Measurements from ENCODE around the gene DNAH8. TPM values are rescaled to one million over a fixed set of nuclear protein-coding genes. Genes with fewer than 3 reads are reported as not detected.

The DNAH8 gene
- total and polyA plus RNA-seq, 8 donors, result under 0.01 to 0.18 TPM; not detected in 6

DNA sequence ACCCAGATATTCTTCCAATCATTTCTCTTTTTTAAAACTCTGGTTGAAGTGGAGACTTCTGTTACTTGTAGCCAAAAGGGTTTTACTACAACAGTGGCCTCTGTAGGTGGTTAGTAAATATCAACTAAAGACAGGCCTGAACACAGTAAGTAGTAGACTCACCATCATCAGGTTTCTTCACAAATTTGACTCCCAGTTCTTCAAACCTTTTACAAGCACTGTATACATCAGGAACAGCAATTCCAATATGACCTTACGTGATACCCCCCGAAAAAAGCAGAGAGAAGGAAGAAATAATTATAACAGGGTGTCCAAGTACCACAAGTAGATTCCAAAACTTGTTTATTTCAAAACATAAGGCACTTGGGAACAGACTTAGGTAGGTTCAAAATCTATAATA is 33.3 kb upstream of the DNAH8 start:
- H3K36me3 ChIP-seq, result peaks cover 0 to 77% (median 70%) of the 10 kb centered on the region in 4 donors
- intact Hi-C loops (cut with DNase I; ENCODE audit: low total_unique reads), result no loop called here
- 95 to 99% (median 98%) methylated on average over 2 of the region's 2 CpGs for WGBS, 5 donors

DNA sequence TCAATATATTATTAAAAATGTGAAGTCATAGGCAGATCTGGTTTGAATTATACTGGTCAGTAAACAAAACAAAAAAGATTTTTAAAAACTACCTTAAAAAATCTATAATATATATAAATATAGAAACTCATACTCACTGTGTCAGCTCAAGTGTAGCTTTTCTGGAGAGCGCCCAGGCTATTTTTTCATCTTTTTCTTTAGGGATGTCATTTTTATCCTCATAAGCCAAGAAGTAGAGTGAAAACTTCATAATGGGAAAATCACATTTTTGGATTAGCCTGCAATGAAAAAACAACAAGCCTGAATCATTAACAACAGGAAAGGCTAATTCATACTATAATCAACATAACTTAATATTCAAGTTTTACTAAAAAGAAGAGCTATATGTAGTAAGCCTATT is 30.9 kb upstream of the DNAH8 start:
- Histone ChIP-seq H3K9me3 (no peaks in the 10 kb centered on the region), H3K4me3 (no peak overlapping the region), H3K27me3 (no peaks in the 10 kb centered on the region), H3K4me1 (peaks cover 0 to 33% (median 17%) of the 10 kb centered on the region in 4 donors), H3K36me3 (peaks cover 0 to 56% (median 46%) of the 10 kb centered on the region in 4 donors), H3K27ac (no peak overlapping the region)
- no peak for DNase-seq
- intact Hi-C loops (cut with DNase I; ENCODE audit: low total_unique reads), result no loop called here
- WGBS, 5 donors, result 94 to 99% (median 95%) methylated on average over 1 of the region's 1 CpG
- TF ChIP-seq EP300 (IDR thresholded peaks at IDR 0.05), result no peak
- TF ChIP-seq POLR2AphosphoS5 (IDR thresholded peaks at IDR 0.05), result no peak
- TF ChIP-seq, protein P1, sequence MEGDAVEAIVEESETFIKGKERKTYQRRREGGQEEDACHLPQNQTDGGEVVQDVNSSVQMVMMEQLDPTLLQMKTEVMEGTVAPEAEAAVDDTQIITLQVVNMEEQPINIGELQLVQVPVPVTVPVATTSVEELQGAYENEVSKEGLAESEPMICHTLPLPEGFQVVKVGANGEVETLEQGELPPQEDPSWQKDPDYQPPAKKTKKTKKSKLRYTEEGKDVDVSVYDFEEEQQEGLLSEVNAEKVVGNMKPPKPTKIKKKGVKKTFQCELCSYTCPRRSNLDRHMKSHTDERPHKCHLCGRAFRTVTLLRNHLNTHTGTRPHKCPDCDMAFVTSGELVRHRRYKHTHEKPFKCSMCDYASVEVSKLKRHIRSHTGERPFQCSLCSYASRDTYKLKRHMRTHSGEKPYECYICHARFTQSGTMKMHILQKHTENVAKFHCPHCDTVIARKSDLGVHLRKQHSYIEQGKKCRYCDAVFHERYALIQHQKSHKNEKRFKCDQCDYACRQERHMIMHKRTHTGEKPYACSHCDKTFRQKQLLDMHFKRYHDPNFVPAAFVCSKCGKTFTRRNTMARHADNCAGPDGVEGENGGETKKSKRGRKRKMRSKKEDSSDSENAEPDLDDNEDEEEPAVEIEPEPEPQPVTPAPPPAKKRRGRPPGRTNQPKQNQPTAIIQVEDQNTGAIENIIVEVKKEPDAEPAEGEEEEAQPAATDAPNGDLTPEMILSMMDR (IDR thresholded peaks at IDR 0.05), result no peak
- TF ChIP-seq POLR2A (IDR thresholded peaks at IDR 0.05), result no peak

More for the DNA sequence above, 33.3 kb upstream of the DNAH8 start:
- Histone ChIP-seq H3K4me1 (peaks cover 0 to 13% (median 4%) of the 10 kb centered on the region in 4 donors), H3K9me3 (no peaks in the 10 kb centered on the region), H3K27ac (no peak overlapping the region), H3K4me3 (no peak overlapping the region), H3K27me3 (no peaks in the 10 kb centered on the region)
- no peak for DNase-seq
- no peak for TF ChIP-seq POLR2A (IDR thresholded peaks at IDR 0.05)
- no peak for TF ChIP-seq EP300 (IDR thresholded peaks at IDR 0.05)
- no peak for TF ChIP-seq POLR2AphosphoS5 (IDR thresholded peaks at IDR 0.05)
- TF ChIP-seq, protein P1 (IDR thresholded peaks at IDR 0.05), result no peak

DNA sequence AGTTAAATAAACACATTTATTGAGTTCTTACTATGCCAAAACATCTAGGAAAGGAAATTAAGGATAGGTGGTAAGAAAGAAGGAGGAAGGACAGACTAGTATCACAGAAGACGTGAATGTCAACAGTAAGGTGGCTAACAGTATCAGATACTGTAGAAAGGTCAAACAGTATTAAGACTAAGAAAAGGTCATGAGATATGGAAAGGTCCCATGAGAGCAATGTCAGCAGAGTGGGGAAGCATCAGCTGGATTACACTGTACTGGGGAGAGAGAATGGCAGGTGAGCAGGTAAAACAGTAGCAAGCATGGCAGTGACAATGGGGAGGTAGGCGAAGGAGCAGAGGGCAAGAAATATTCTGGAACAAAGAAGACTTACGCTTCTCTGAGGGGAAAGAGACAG is 30.2 kb upstream of the DNAH8 start:
- TF ChIP-seq EP300 (IDR thresholded peaks at IDR 0.05) (no peak), POLR2AphosphoS5 (IDR thresholded peaks at IDR 0.05) (no peak)
- TF ChIP-seq, protein P1 (IDR thresholded peaks at IDR 0.05), result no peak
- H3K4me3 ChIP-seq, result no peak overlapping the region
- intact Hi-C loops (cut with DNase I; ENCODE audit: low total_unique reads), result no loop called here
- no peak for DNase-seq
- H3K27me3 ChIP-seq, result no peaks in the 10 kb centered on the region
- H3K9me3 ChIP-seq, result no peaks in the 10 kb centered on the region
- peaks cover 0 to 39% (median 19%) of the 10 kb centered on the region in 4 donors for H3K4me1 ChIP-seq
- H3K36me3 ChIP-seq, result peaks cover 0 to 52% (median 43%) of the 10 kb centered on the region in 4 donors
- WGBS, 5 donors, result 77 to 88% (median 79%) methylated on average over 3 of the region's 3 CpGs
- no peak overlapping the region for H3K27ac ChIP-seq

DNA sequence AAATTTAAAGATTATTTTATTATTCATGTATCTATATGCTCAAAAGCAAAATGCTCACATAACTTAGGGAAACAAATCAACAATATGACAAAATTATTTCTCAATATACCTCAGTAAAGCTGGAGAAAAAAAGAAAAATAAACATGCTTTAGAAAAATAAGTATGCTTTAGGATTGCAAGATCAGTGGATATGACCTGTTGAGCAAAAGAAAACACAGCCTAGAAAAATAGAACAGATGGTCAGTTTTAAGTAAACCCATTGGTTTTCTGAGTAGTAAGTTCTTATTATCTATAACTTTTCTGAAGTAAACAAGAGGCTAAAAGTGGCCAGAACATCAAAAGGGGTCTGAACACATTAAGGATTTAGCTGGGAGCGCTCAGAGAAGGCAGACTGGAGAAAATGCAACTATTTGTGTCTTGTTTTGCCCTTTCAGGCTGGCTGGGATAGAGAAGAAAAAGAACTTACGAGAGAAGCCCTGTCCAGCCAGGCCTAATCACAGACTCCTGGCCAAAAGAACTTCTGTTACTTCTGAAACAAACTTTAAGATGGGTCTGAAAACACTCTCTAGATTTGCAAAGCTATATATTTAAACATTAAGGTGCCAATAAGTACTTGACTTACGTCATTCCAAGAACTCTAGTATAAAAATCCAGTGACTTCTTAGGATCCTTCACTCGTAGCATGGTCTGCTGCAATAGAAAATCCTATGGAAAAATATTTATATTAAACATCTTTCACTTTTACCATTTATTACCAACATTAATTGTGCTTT is 28.7 kb upstream of the DNAH8 start:
- no peak overlapping the region for H3K4me3 ChIP-seq
- intact Hi-C loops (cut with DNase I; ENCODE audit: low total_unique reads), result no loop called here
- H3K27ac ChIP-seq, result peak overlapping the region in 2 of 5 donors; percentile 17 to 20
- H3K9me3 ChIP-seq, result no peaks in the 10 kb centered on the region
- no peak for DNase-seq
- WGBS, 5 donors, result 71 to 83% (median 81%) methylated on average over 4 of the region's 4 CpGs
- H3K36me3 ChIP-seq, result peaks cover 0 to 37% (median 27%) of the 10 kb centered on the region in 4 donors
- peaks cover 0 to 39% (median 19%) of the 10 kb centered on the region in 4 donors for H3K4me1 ChIP-seq
- TF ChIP-seq POLR2AphosphoS5 (IDR thresholded peaks at IDR 0.05), result no peak
- TF ChIP-seq EP300 (IDR thresholded peaks at IDR 0.05), result no peak
- no peak for TF ChIP-seq POLR2A (IDR thresholded peaks at IDR 0.05)
- TF ChIP-seq, protein P1 (IDR thresholded peaks at IDR 0.05), result no peak
- no peaks in the 10 kb centered on the region for H3K27me3 ChIP-seq
